GM12891 (cell line): Measurements from ENCODE around the gene ZNF260.
"Not testable (repeated sequence)": the region's sequence is repeated elsewhere in the genome, so short reads cannot be mapped to it uniquely, and the experiment has no call there.

Experiments
- DNase-seq: peaks from one replicate; pipeline ENCODE4 v3.0.0; 2011; ENCODE audit warnings: low spot score; ENCODE audit not compliant: insufficient read length
- FAIRE-seq: peaks from 2 replicates; lab custom pipeline; 2011; peaks lifted over from hg19 to GRCh38; lab: Jason Lieb, UNC
- PAX5 ChIP-seq: IDR thresholded peaks from 2 replicates; pipeline ENCODE4 v1.6.1; 2011; ENCODE audit warnings: low read length, moderate library complexity, mild to moderate bottlenecking; ENCODE audit not compliant: insufficient read depth, severe bottlenecking
- POLR2A ChIP-seq: IDR thresholded peaks from 2 replicates; pipeline ENCODE4 v1.6.1; 2011; ENCODE audit warnings: low read depth, low read length, control low read depth
- POLR2AphosphoS5 ChIP-seq: IDR thresholded peaks from 2 replicates; pipeline ENCODE4 v1.6.1; 2011; ENCODE audit warnings: low read depth, low read length, control low read depth
- POU2F2 ChIP-seq: IDR thresholded peaks from 2 replicates; pipeline ENCODE4 v1.6.1; 2011; ENCODE audit warnings: low read depth, mild to moderate bottlenecking, control low read depth, low read length, moderate library complexity
- SPI1 ChIP-seq: IDR thresholded peaks from 2 replicates; pipeline ENCODE4 v1.6.1; 2011; ENCODE audit warnings: low read depth, low read length, control low read depth
- TAF1 ChIP-seq: IDR thresholded peaks from 2 replicates; pipeline ENCODE4 v1.6.1; 2011; ENCODE audit warnings: low read depth, low read length, control low read depth

The ZNF260 gene

DNA sequence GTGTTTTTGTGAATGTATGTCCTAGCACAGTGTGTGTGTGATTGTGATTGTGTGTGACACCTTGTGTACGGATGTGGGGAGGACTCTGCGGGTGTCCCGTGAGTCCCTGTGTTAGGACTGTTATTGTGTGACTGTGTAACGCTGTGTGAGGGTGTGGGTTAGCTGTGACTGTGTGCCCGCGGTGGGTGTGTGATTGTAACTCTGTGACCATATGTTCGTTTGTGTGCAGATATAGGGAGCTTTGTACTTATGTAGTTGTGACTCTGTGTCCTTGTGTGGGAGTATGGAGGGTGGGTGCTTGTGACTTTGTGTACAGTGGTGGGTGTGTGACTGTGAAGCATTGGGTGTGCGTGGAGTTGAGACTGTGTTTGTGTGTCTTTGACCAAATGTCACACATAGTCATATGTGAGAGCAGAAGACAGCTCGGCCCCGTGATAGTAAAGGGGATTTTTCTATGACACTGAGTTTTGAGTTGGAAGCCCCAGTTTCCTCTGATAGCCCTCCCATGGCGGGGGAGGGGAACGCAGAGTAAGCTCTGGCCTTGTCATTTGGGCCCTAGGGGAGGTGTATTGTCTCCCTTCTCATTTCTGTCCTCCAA lies 949 bp upstream of the ZNF260 start:
- DNase-seq: peak; percentile 22
- TF ChIP-seq SPI1: no peak
- TF ChIP-seq TAF1: no peak
- no peak for TF ChIP-seq POLR2AphosphoS5
- TF ChIP-seq POLR2A: no peak
- no peak for TF ChIP-seq POU2F2
- TF ChIP-seq PAX5: no peak
- no peak for FAIRE-seq

GRCh38 chr19:36527873-36528193 lies 238 bp downstream of the ZNF260 start:
- no peak for DNase-seq
- no peak for FAIRE-seq
- no peak for TF ChIP-seq PAX5
- no peak for TF ChIP-seq SPI1
- TF ChIP-seq POU2F2: no peak
- no peak for TF ChIP-seq POLR2AphosphoS5
- TF ChIP-seq POLR2A: no peak
- no peak; the same call in 1 of the 2 replicates for TF ChIP-seq TAF1

DNA sequence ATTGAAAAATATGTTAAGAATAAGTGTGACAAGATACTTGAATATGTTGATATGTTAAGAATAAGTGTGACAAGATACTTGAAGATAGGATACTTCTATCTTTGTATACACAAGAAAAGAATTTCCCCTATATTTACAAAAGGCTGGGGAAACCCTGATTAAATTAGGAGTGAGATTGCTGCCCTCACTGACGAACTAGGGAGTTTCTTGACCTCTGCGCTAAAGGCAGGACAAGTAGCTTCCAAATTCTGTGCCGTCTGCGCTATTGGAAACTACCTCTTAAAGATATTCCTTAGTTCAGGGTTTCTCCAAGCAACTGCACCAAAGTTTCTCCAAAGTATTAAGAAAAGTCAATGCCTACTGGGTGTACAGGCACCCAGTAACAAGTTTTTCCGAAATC lies 730 bp downstream of the ZNF260 start:
- FAIRE-seq (no peak), DNase-seq (no peak)
- TF ChIP-seq PAX5: no peak

- DNase-seq (no peak), FAIRE-seq (no peak)
- TF ChIP-seq TAF1: no peak
- TF ChIP-seq SPI1: no peak
- TF ChIP-seq POLR2AphosphoS5: no peak
- TF ChIP-seq POLR2A: no peak
- no peak for TF ChIP-seq POU2F2
- TF ChIP-seq PAX5: no peak
Measured at GRCh38 chr19:36526581-36526980, 1.5 kb downstream of the ZNF260 start.

GRCh38 chr19:36524617-36525016 lies 3.5 kb downstream of the ZNF260 start:
- no peak for DNase-seq
- no peak for TF ChIP-seq POLR2A
- TF ChIP-seq POU2F2: no peak
- no peak for TF ChIP-seq POLR2AphosphoS5
- TF ChIP-seq SPI1: no peak
- TF ChIP-seq TAF1: no peak
- TF ChIP-seq PAX5: no peak
- no peak for FAIRE-seq

GRCh38 chr19:36514012-36514612 lies 14.0 kb downstream of the ZNF260 start:
- FAIRE-seq (no peak), DNase-seq (no peak)
- TF ChIP-seq POLR2A: no peak
- no peak for TF ChIP-seq PAX5
- no peak for TF ChIP-seq SPI1

- no peak for DNase-seq
- TF ChIP-seq TAF1 (no peak), PAX5 (no peak), POLR2A (no peak), SPI1 (no peak), POU2F2 (no peak), POLR2AphosphoS5 (no peak)
- FAIRE-seq: no peak
Measured at GRCh38 chr19:36508325-36508724, 19.7 kb downstream of the ZNF260 start.

GRCh38 chr19:36501973-36502372 lies 26.1 kb downstream of the ZNF260 start:
- TF ChIP-seq POLR2A (no peak), POLR2AphosphoS5 (no peak), POU2F2 (no peak)
- DNase-seq (no peak), FAIRE-seq (no peak)

DNA sequence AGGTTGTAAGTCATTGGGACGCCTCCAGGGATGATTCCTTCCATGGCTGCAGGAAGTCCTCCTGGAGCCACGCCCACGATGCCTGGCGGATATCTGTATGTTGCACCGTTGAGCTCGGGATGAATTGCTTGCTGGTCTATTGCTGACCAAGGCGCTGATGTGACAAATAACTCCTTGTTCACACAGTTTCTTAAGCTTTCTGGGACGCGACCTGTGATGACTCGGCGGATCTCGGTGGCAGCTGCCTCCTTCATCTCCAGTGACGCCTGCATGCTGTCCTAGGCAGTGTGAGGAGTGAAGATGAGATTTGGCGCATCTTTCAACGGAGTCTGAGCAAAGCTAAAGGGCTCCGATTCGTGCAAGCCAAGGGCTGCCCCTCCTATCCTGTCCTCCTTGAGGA lies 31.1 kb downstream of the ZNF260 start:
- FAIRE-seq (no peak), DNase-seq (no peak)
- TF ChIP-seq SPI1: no peak
- TF ChIP-seq TAF1: no peak
- no peak for TF ChIP-seq POLR2A
- TF ChIP-seq POLR2AphosphoS5: no peak
- TF ChIP-seq PAX5: no peak

DNA sequence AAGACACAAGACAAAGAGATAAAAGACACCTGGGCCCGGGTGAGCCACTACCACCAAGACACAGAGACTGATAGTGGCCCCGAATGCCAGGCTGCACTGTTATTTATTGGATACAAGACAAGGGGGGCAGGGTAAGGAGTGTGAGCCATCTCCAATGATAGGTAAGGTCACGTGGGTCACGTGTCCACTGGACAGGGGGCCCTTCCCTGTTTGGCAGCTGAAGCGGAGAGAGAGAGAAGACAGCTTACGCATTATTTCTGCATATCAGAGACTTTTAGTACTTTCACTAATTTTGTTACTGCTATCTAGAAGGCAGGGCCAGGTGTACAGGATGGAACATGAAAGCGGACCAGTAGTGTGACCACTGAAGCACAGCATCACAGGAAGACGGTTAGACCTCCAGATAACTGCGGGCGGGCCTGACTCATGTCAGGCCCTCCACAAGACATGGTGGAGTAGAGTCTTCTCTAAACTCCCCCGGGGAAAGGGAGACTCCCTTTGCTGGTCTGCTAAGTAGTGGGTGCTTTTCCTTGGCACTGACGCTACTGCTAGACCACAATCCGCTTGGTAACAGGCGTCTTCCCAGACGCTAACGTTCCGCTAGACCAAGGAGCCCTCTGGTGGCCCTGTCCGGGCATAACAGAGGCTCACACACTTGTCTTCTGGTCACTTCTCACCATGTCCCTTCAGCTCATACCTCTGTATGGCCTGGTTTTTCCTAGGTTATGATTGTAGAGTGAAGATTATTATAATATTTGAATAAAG lies 35.2 kb downstream of the ZNF260 start:
- TF ChIP-seq PAX5: peak; percentile 40
- FAIRE-seq: peak; percentile 81
- not testable (repeated sequence) for DNase-seq

DNA sequence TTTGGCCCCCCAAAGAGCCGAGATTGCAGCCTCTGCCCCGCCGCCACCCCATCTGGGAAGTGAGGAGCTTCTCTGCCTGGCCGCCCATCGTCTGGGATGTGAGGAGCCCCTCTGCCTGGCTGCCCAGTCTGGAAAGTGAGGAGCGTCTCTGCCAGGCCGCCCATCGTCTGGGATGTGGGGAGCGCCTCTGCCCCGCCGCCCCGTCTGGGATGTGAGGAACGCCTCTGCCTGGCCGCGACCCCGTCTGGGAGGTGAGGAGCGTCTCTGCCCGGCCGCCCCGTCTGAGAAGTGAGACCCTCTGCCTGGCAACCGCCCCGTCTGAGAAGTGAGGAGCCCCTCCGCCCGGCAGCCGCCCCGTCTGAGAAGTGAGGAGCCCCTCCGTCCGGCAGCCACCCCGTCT lies 37.2 kb downstream of the ZNF260 start:
- not testable (repeated sequence) for FAIRE-seq, DNase-seq
